ENCODE results near the gene CLCN7. TPM values are rescaled to one million over a fixed set of nuclear protein-coding genes. Genes with fewer than 3 reads are reported as not detected.

CLCN7 gene
- total RNA-seq, 1 experiment from 2014 or later = 127 TPM

- Mint-ChIP-seq H3K27me3 (ENCODE audit: insufficient read depth, unreplicated experiment) (no peaks in the 10 kb centered on the region), H3K9me3 (ENCODE audit: unreplicated experiment) (no peaks in the 10 kb centered on the region), H3K36me3 (ENCODE audit: insufficient read depth, unreplicated experiment) (peaks cover 6% of the 10 kb centered on the region), H3K4me1 (ENCODE audit: low read depth, unreplicated experiment) (no peaks in the 10 kb centered on the region), H3K27ac (ENCODE audit: unreplicated experiment) (peak overlapping the region; percentile 75), H3K4me3 (ENCODE audit: unreplicated experiment) (peak overlapping the region; percentile 52)
- DNase-seq = no peak
- Histone ChIP-seq H3K4me1 (peaks cover 18% of the 10 kb centered on the region), H3K4me3 (ENCODE audit: low read depth, low read length) (no peak overlapping the region), H3K9me3 (no peaks in the 10 kb centered on the region), H3K27me3 (replicated peaks; ENCODE audit: control insufficient read depth, insufficient read depth, low read length) (no peaks in the 10 kb centered on the region), H3K36me3 (ENCODE audit: control insufficient read depth, insufficient read depth, low read length) (no peaks in the 10 kb centered on the region)
- POLR2A ChIA-PET = interaction anchor here (1.0 to 1.6 kb wide), 2 partner anchors 9 to 22 kb away, joined by 3 to 16 read pairs; partner anchors contain the start of gene UQCC4
- BruUV-seq (replicated peaks) = no TSS peak
- CTCF ChIA-PET = interaction anchor here (0.5 to 2.0 kb wide), 4 partner anchors 10 to 566 kb away, joined by 3 to 9 read pairs (median 4); partner anchors contain the start of gene UQCC4
- TF ChIP-seq, protein P1, sequence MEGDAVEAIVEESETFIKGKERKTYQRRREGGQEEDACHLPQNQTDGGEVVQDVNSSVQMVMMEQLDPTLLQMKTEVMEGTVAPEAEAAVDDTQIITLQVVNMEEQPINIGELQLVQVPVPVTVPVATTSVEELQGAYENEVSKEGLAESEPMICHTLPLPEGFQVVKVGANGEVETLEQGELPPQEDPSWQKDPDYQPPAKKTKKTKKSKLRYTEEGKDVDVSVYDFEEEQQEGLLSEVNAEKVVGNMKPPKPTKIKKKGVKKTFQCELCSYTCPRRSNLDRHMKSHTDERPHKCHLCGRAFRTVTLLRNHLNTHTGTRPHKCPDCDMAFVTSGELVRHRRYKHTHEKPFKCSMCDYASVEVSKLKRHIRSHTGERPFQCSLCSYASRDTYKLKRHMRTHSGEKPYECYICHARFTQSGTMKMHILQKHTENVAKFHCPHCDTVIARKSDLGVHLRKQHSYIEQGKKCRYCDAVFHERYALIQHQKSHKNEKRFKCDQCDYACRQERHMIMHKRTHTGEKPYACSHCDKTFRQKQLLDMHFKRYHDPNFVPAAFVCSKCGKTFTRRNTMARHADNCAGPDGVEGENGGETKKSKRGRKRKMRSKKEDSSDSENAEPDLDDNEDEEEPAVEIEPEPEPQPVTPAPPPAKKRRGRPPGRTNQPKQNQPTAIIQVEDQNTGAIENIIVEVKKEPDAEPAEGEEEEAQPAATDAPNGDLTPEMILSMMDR (IDR thresholded peaks at IDR 0.05; ENCODE audit: insufficient read depth in 1 of 2, low read depth in 1 of 2, low read length in 1 of 2, severe bottlenecking in 1 of 2, unreplicated experiment in 1 of 2) = no peak
- intact Hi-C loops (cut with micrococcal nuclease; ENCODE audit: unreplicated experiment) = loop anchor here (1.0 kb wide), 1 partner anchor 15 kb away; no protein-coding TSS in a partner anchor
Measured at GRCh38 chr16:1430214-1430758, 44.5 kb downstream of the CLCN7 start.

- intact Hi-C loops (cut with micrococcal nuclease; ENCODE audit: unreplicated experiment) = loop anchor here (1.0 to 10.0 kb wide), 2 partner anchors 14 to 45 kb away; partner anchors contain the start of gene CLCN7
- no peaks in the 10 kb centered on the region for H3K36me3 ChIP-seq (ENCODE audit: control insufficient read depth, insufficient read depth, low read length)
- ChIA-PET POLR2A (interaction anchor here (1.6 kb wide), 1 partner anchor 9 kb away, joined by 16 read pairs; the partner anchor contains the start of gene UQCC4), CTCF (interaction anchor here (0.6 kb wide), 1 partner anchor 99 kb away, joined by 5 read pairs; no protein-coding TSS in a partner anchor)
- H3K4me3 ChIP-seq (ENCODE audit: low read depth, low read length) = no peak overlapping the region
- TF ChIP-seq, protein P1 (IDR thresholded peaks at IDR 0.05; ENCODE audit: insufficient read depth in 1 of 2, low read depth in 1 of 2, low read length in 1 of 2, severe bottlenecking in 1 of 2, unreplicated experiment in 1 of 2) = no peak
- H3K9me3 ChIP-seq = no peaks in the 10 kb centered on the region
- H3K27ac Mint-ChIP-seq (ENCODE audit: unreplicated experiment) = peak overlapping the region; percentile 75
- BruUV-seq (replicated peaks) = no TSS peak
- H3K4me1 ChIP-seq = peaks cover 18% of the 10 kb centered on the region
- no peaks in the 10 kb centered on the region for H3K9me3 Mint-ChIP-seq (ENCODE audit: unreplicated experiment)
- H3K27me3 ChIP-seq (replicated peaks; ENCODE audit: control insufficient read depth, insufficient read depth, low read length) = no peaks in the 10 kb centered on the region
- H3K4me3 Mint-ChIP-seq (ENCODE audit: unreplicated experiment) = peak overlapping the region; percentile 22
- no peaks in the 10 kb centered on the region for H3K27me3 Mint-ChIP-seq (ENCODE audit: insufficient read depth, unreplicated experiment)
- H3K36me3 Mint-ChIP-seq (ENCODE audit: insufficient read depth, unreplicated experiment) = peaks cover 6% of the 10 kb centered on the region
- DNase-seq = no peak
- no peaks in the 10 kb centered on the region for H3K4me1 Mint-ChIP-seq (ENCODE audit: low read depth, unreplicated experiment)
Measured at GRCh38 chr16:1429631-1430030, 45.2 kb downstream of the CLCN7 start.

- CTCF ChIA-PET = no interaction called here
Measured at GRCh38 chr16:1429012-1429411, 45.8 kb downstream of the CLCN7 start.

More at GRCh38 chr16:1429012-1429411, 45.8 kb downstream of the CLCN7 start:
- BruUV-seq (replicated peaks) = no TSS peak
- H3K4me1 ChIP-seq = peaks cover 18% of the 10 kb centered on the region
- no peak overlapping the region for H3K4me3 ChIP-seq (ENCODE audit: low read depth, low read length)
- Mint-ChIP-seq H3K27ac (ENCODE audit: unreplicated experiment) (peak overlapping the region; percentile 75), H3K9me3 (ENCODE audit: unreplicated experiment) (no peaks in the 10 kb centered on the region), H3K27me3 (ENCODE audit: insufficient read depth, unreplicated experiment) (no peaks in the 10 kb centered on the region), H3K4me1 (ENCODE audit: low read depth, unreplicated experiment) (no peaks in the 10 kb centered on the region), H3K4me3 (ENCODE audit: unreplicated experiment) (no peak overlapping the region), H3K36me3 (ENCODE audit: insufficient read depth, unreplicated experiment) (peaks cover 6% of the 10 kb centered on the region)
- no peaks in the 10 kb centered on the region for H3K9me3 ChIP-seq
- no peak for DNase-seq
- POLR2A ChIA-PET = no interaction called here
- no peaks in the 10 kb centered on the region for H3K27me3 ChIP-seq (replicated peaks; ENCODE audit: control insufficient read depth, insufficient read depth, low read length)
- H3K36me3 ChIP-seq (ENCODE audit: control insufficient read depth, insufficient read depth, low read length) = no peaks in the 10 kb centered on the region
- TF ChIP-seq, protein P1 (IDR thresholded peaks at IDR 0.05; ENCODE audit: insufficient read depth in 1 of 2, low read depth in 1 of 2, low read length in 1 of 2, severe bottlenecking in 1 of 2, unreplicated experiment in 1 of 2) = no peak
- intact Hi-C loops (cut with micrococcal nuclease; ENCODE audit: unreplicated experiment) = loop anchor here (10.0 kb wide), 1 partner anchor 46 kb away; the partner anchor contains the start of gene CLCN7
